Fibroblast of upper back skin (primary cell): ENCODE results near the gene RNF128.

ENCODE experiments used
- DNase-seq: peaks from one replicate; pipeline ENCODE4 v3.0.0-alpha.2; 2013

RNF128 gene

GRCh38 chrX:106726485-106727437 is at the start of gene RNF128:
Gene RNF128, plus strand, starts transcription at chrX:106726701. Its CDS starts 213 bp downstream, at chrX:106726914.
- peak; percentile 21 for DNase-seq

GRCh38 chrX:106680716-106681115 is 45.8 kb upstream of the RNF128 start:
- no peak for DNase-seq

GRCh38 chrX:106684207-106684606 is 42.3 kb upstream of the RNF128 start:
- DNase-seq = no peak

GRCh38 chrX:106692425-106693065 is 34.0 kb upstream of the RNF128 start:
- no peak for DNase-seq

GRCh38 chrX:106696502-106696901 is 30.0 kb upstream of the RNF128 start:
- no peak for DNase-seq

GRCh38 chrX:106698693-106699092 is 27.8 kb upstream of the RNF128 start:
- peak; percentile 29 for DNase-seq

- DNase-seq = no peak
Measured at GRCh38 chrX:106702636-106703035, 23.9 kb upstream of the RNF128 start.

GRCh38 chrX:106706466-106706865 is 20.0 kb upstream of the RNF128 start:
- DNase-seq = no peak

- peak; percentile 88 for DNase-seq
Measured at GRCh38 chrX:106707771-106708454, 18.6 kb upstream of the RNF128 start.

GRCh38 chrX:106710771-106711170 is 15.7 kb upstream of the RNF128 start:
- peak; percentile 28 for DNase-seq

GRCh38 chrX:106711375-106711774 is 15.1 kb upstream of the RNF128 start:
- DNase-seq = no peak

- DNase-seq = no peak
Measured at GRCh38 chrX:106716004-106716403, 10.5 kb upstream of the RNF128 start.

- DNase-seq = no peak
Measured at GRCh38 chrX:106716463-106716862, 10.0 kb upstream of the RNF128 start.

- no peak for DNase-seq
Measured at GRCh38 chrX:106718709-106719108, 7.8 kb upstream of the RNF128 start.

- DNase-seq = no peak
Measured at GRCh38 chrX:106725931-106726330, 570 bp upstream of the RNF128 start.

- no peak for DNase-seq
Measured at GRCh38 chrX:106728337-106728736, 1.8 kb downstream of the RNF128 start.

GRCh38 chrX:106730401-106730800 is 3.9 kb downstream of the RNF128 start:
- no peak for DNase-seq

- no peak for DNase-seq
Measured at GRCh38 chrX:106731590-106731989, 5.1 kb downstream of the RNF128 start.

- DNase-seq = no peak
Measured at GRCh38 chrX:106734827-106735226, 8.3 kb downstream of the RNF128 start.

GRCh38 chrX:106740193-106740780 is 13.8 kb downstream of the RNF128 start:
- DNase-seq = no peak

GRCh38 chrX:106742193-106742592 is 15.7 kb downstream of the RNF128 start:
- DNase-seq = no peak

GRCh38 chrX:106742805-106743204 is 16.3 kb downstream of the RNF128 start:
- DNase-seq = no peak

GRCh38 chrX:106748377-106748776 is 21.9 kb downstream of the RNF128 start:
- DNase-seq = no peak
